H1 (cell line): ENCODE results near the gene OMP. TPM values are rescaled to one million over a fixed set of nuclear protein-coding genes. Genes with fewer than 3 reads are reported as not detected.

ENCODE experiments used
- CTCF ChIA-PET: fragments of 300-600 bp; sonication (Branson Sonifier 250); formaldehyde crosslinking; loops from one replicate; lab custom pipeline; 2021; ENCODE audit not compliant: partially characterized antibody; lab: Charles Lee
- POLR2A ChIA-PET: fragments of 300-600 bp; sonication (Branson Sonifier 250); formaldehyde crosslinking; loops from one replicate; lab custom pipeline; 2021; ENCODE audit warnings: inconsistent platforms; ENCODE audit not compliant: partially characterized antibody; lab: Charles Lee
- DNase-seq, 2 experiments: peaks; one replicate each; pipeline versions ENCODE4 v3.0.0 to v3.0.0-alpha.2; 2010 to 2022; ENCODE audit warnings: low spot score in 2 of 2, low read depth in 1 of 2, mixed read lengths in 1 of 2
- FAIRE-seq: peaks from 2 replicates; lab custom pipeline; 2011; peaks lifted over from hg19 to GRCh38; lab: Jason Lieb, UNC
- H2AFZ ChIP-seq: 2 replicates; pipeline ENCODE4 v1.8.1; 2012; ENCODE audit warnings: low read length, inconsistent platforms
- H2AK5ac ChIP-seq: 2 replicates; pipeline ENCODE4 v1.6.1; 2013; ENCODE audit warnings: low read depth, low read length
- H2BK120ac ChIP-seq: replicated peaks from 2 replicates; pipeline ENCODE3; 2013; ENCODE audit warnings: low read depth, low read length, inconsistent platforms
- H2BK12ac ChIP-seq: 2 replicates; pipeline ENCODE4 v1.6.1; 2013; ENCODE audit warnings: low read depth, low read length
- H2BK15ac ChIP-seq: 2 replicates; pipeline ENCODE4 v1.6.1; 2013; ENCODE audit warnings: low read length
- H2BK20ac ChIP-seq: 2 replicates; pipeline ENCODE4 v1.6.1; 2013; ENCODE audit warnings: low read length
- H2BK5ac ChIP-seq: 2 replicates; pipeline ENCODE4 v1.6.1; 2013; ENCODE audit warnings: low read depth, low read length
- H3K14ac ChIP-seq: 2 replicates; pipeline ENCODE4 v1.6.1; 2013; ENCODE audit warnings: inconsistent platforms; ENCODE audit not compliant: insufficient read length
- H3K18ac ChIP-seq: 2 replicates; pipeline ENCODE4 v1.6.1; 2013; ENCODE audit warnings: low read length; ENCODE audit errors: extremely low read depth
- H3K23ac ChIP-seq: 2 replicates; pipeline ENCODE4 v1.6.1; 2013; ENCODE audit warnings: inconsistent platforms; ENCODE audit not compliant: insufficient read length
- H3K23me2 ChIP-seq: 2 replicates; pipeline ENCODE4 v1.6.1; 2013; ENCODE audit warnings: low read depth, low read length
- H3K27ac ChIP-seq: 2 replicates; pipeline ENCODE4 v1.6.1; 2011; ENCODE audit warnings: low read depth, low read length, inconsistent platforms
- H3K27me3 ChIP-seq, 4 experiments: replicated peaks in 1 of 4; 1 replicate in 1 of 4; 2 replicates in 3 of 4; pipeline versions ENCODE4 v1.6.1 to v1.8.1; 2011 to 2013; ENCODE audit warnings: low read length in 3 of 4, mild to moderate bottlenecking in 3 of 4, inconsistent platforms in 2 of 4, mixed read lengths in 2 of 4, moderate library complexity in 1 of 4; ENCODE audit not compliant: control insufficient read depth in 3 of 4, insufficient read depth in 3 of 4; ENCODE audit errors: extremely low read depth in 1 of 4
- H3K36me3 ChIP-seq, 4 experiments: 2 replicates each; pipeline versions ENCODE4 v1.6.1 to v1.8.1; 2011 to 2013; ENCODE audit warnings: mild to moderate bottlenecking in 4 of 4, low read length in 3 of 4, moderate library complexity in 2 of 4, control low read depth in 1 of 4, inconsistent platforms in 1 of 4; ENCODE audit not compliant: insufficient read depth in 4 of 4, control insufficient read depth in 2 of 4
- H3K4ac ChIP-seq: replicated peaks from 2 replicates; pipeline ENCODE3; 2013; ENCODE audit warnings: low read length, low read depth, mixed read lengths, inconsistent platforms; ENCODE audit not compliant: insufficient read length
- H3K4me1 ChIP-seq, 4 experiments: replicated peaks in 1 of 4; 1 replicate in 1 of 4; 2 replicates in 3 of 4; pipeline versions ENCODE4 v1.6.1 to v1.8.1; 2011 to 2013; ENCODE audit warnings: low read length in 3 of 4, inconsistent platforms in 2 of 4, mixed read lengths in 1 of 4; ENCODE audit not compliant: insufficient read depth in 4 of 4, control insufficient read depth in 3 of 4
- H3K4me2 ChIP-seq, 2 experiments: 2 replicates each; pipeline versions ENCODE4 v1.6.1 to v1.8.1; 2011 to 2013; ENCODE audit warnings: low read depth in 2 of 2, low read length in 2 of 2, control low read depth in 1 of 2, inconsistent platforms in 1 of 2, mild to moderate bottlenecking in 1 of 2; ENCODE audit not compliant: insufficient read depth in 1 of 2
- H3K4me3 ChIP-seq, 4 experiments: fragments of 200-600, 300-600 bp in 1 of 4; sonication (generic), shearing (Covaris generic), sonication (Bioruptor Twin) in 1 of 4; 2 replicates each; pipeline versions ENCODE4 v1.5.1 to v1.8.1; 2011 to 2016; ENCODE audit warnings: low read length in 4 of 4, low read depth in 3 of 4, control low read depth in 2 of 4, inconsistent platforms in 2 of 4, mild to moderate bottlenecking in 2 of 4, mixed read lengths in 1 of 4, moderate library complexity in 1 of 4; ENCODE audit not compliant: insufficient read depth in 2 of 4; ENCODE audit errors: extremely low read depth in 1 of 4
- H3K56ac ChIP-seq: replicated peaks from 2 replicates; pipeline ENCODE3; 2013; ENCODE audit warnings: low read depth, mild to moderate bottlenecking, mixed read lengths, low read length, inconsistent platforms; ENCODE audit not compliant: insufficient read length
- H3K79me1 ChIP-seq: 2 replicates; pipeline ENCODE4 v1.6.1; 2013; ENCODE audit warnings: low read depth, low read length, control low read depth
- H3K79me2 ChIP-seq, 2 experiments: 2 replicates each; pipeline versions ENCODE4 v1.6.1 to v1.8.1; 2012 to 2013; ENCODE audit warnings: low read length in 2 of 2, mild to moderate bottlenecking in 2 of 2, inconsistent platforms in 1 of 2; ENCODE audit not compliant: insufficient read depth in 2 of 2, control insufficient read depth in 1 of 2
- H3K9ac ChIP-seq, 4 experiments: replicated peaks in 1 of 4; 1 replicate in 1 of 4; 2 replicates in 3 of 4; pipeline versions ENCODE4 v1.6.1 to v1.8.1; 2011 to 2013; ENCODE audit warnings: low read depth in 3 of 4, low read length in 3 of 4, control low read depth in 2 of 4, mild to moderate bottlenecking in 2 of 4, moderate library complexity in 2 of 4, inconsistent platforms in 1 of 4; ENCODE audit errors: extremely low read depth in 1 of 4
- H3K9me3 ChIP-seq, 2 experiments: 2 replicates each; pipeline versions ENCODE4 v1.6.1 to v1.8.1; 2012 to 2013; ENCODE audit warnings: mild to moderate bottlenecking in 2 of 2, moderate library complexity in 2 of 2, control low read depth in 1 of 2, inconsistent platforms in 1 of 2, low read depth in 1 of 2, low read length in 1 of 2, mixed read lengths in 1 of 2; ENCODE audit not compliant: insufficient read depth in 2 of 2
- H4K20me1 ChIP-seq, 2 experiments: replicated peaks in 1 of 2; 2 replicates each; pipeline versions ENCODE3 to v1.8.1; 2011 to 2013; ENCODE audit warnings: inconsistent platforms in 2 of 2, low read length in 2 of 2, mild to moderate bottlenecking in 1 of 2; ENCODE audit not compliant: insufficient read depth in 2 of 2, control insufficient read depth in 1 of 2
- H4K5ac ChIP-seq: 2 replicates; pipeline ENCODE4 v1.6.1; 2013; ENCODE audit warnings: low read length, low read depth, mixed read lengths, inconsistent platforms; ENCODE audit not compliant: insufficient read length
- H4K8ac ChIP-seq: 2 replicates; pipeline ENCODE4 v1.8.0; 2013; ENCODE audit warnings: mild to moderate bottlenecking, moderate library complexity, low read length, inconsistent platforms; ENCODE audit not compliant: insufficient read depth; ENCODE audit errors: extremely low read depth
- H4K91ac ChIP-seq: replicated peaks from 2 replicates; pipeline ENCODE3; 2013; ENCODE audit warnings: low read length, mixed read lengths, inconsistent platforms; ENCODE audit not compliant: insufficient read length
- CEBPB ChIP-seq: IDR thresholded peaks from 2 replicates; pipeline ENCODE4 v1.6.1; 2012; ENCODE audit warnings: low read depth, low read length
- CREB1 ChIP-seq: IDR thresholded peaks from 2 replicates; pipeline ENCODE4 v1.6.1; 2012; ENCODE audit warnings: inconsistent platforms
- CTBP2 ChIP-seq: IDR thresholded peaks from 2 replicates; pipeline ENCODE4 v1.7.0; 2011; ENCODE audit warnings: borderline replicate concordance, mild to moderate bottlenecking, moderate library complexity, mixed read lengths, low read length; ENCODE audit not compliant: insufficient read depth, insufficient read length
- CTCF ChIP-seq, 3 experiments: IDR thresholded peaks; 1 replicate in 2 of 3; 2 replicates in 1 of 3; pipeline versions ENCODE4 v1.5.1 to v1.6.1; 2011; ENCODE audit warnings: low read length in 3 of 3, mild to moderate bottlenecking in 3 of 3, inconsistent platforms in 2 of 3, low read depth in 1 of 3, moderate library complexity in 1 of 3; ENCODE audit not compliant: insufficient read depth in 1 of 3; ENCODE audit errors: control extremely low read depth in 1 of 3
- GTF2F1 ChIP-seq: IDR thresholded peaks from 2 replicates; pipeline ENCODE4 v1.6.1; 2012; ENCODE audit warnings: low read depth, low read length, improper control_type of control experiment, borderline replicate concordance
- RBBP5 ChIP-seq: IDR thresholded peaks from 2 replicates; pipeline ENCODE4 v1.7.1; 2012; ENCODE audit warnings: low read depth, mild to moderate bottlenecking, inconsistent platforms, low read length, moderate library complexity, borderline replicate concordance
- RFX5 ChIP-seq: IDR thresholded peaks from 2 replicates; pipeline ENCODE4 v1.6.1; 2011; ENCODE audit warnings: low read depth, low read length, improper control_type of control experiment, borderline replicate concordance
- SIN3A ChIP-seq, 2 experiments: IDR thresholded peaks in 1 of 2; conservative IDR thresholded peaks in 1 of 2; 2 replicates each; pipeline ENCODE4 v1.6.1; 2011 to 2012; ENCODE audit warnings: low read length in 2 of 2, improper control_type of control experiment in 1 of 2, low read depth in 1 of 2, mild to moderate bottlenecking in 1 of 2
- TAF1 ChIP-seq: IDR thresholded peaks from 2 replicates; pipeline ENCODE4 v1.6.1; 2011; ENCODE audit warnings: mild to moderate bottlenecking, low read depth, low read length
- TCF12 ChIP-seq: IDR thresholded peaks from 2 replicates; pipeline ENCODE4 v1.6.1; 2011; ENCODE audit warnings: low read depth, mild to moderate bottlenecking, low read length
- WGBS, 2 experiments: shearing (Covaris generic) in 1 of 2; methylation state at CpG; one replicate each; pipeline versions ENCODE4 v1.1.6 to v1.1.7; 2013 to 2015; ENCODE audit warnings: low lambda C conversion rate in 2 of 2, mixed read lengths in 2 of 2, inconsistent platforms in 1 of 2, low coverage in 1 of 2, missing lambda C conversion rate in 1 of 2; ENCODE audit not compliant: insufficient replicate concordance in 2 of 2, insufficient coverage in 1 of 2, insufficient read length in 1 of 2; ENCODE audit errors: extremely low coverage in 1 of 2, missing lambda C conversion rate in 1 of 2; 5-methylcytosine and 5-hydroxymethylcytosine counted together
- polyA plus RNA-seq, 7 experiments: library from polyadenylated mRNA; depleted of rRNA in 3 of 7; stranded (reverse) in 5 of 7; unstranded in 2 of 7; fragments of >200 nt in 5 of 7; fragments of 200-250 nt in 2 of 7; gene quantifications; 1 replicate in 5 of 7; 2 replicates in 1 of 7; 4 replicates in 1 of 7; pipeline versions ENCODE4 v1.2.1 to v1.2.3, GENCODE V29; 2011 to 2013; ENCODE audit warnings: missing spikeins in 2 of 7, mixed read lengths in 2 of 7
- total RNA-seq: library from RNA; stranded (reverse); fragmentation: NEBNext Ultra II Directional; extraction: Animal tissue kit (Norgen Biotek cat#: 25700); gene quantifications from 2 replicates; pipeline ENCODE4 v1.2.1, GENCODE V29; 2021
- TF ChIP-seq, protein P1 (sequence below): IDR thresholded peaks from 2 replicates; pipeline ENCODE4 v1.6.1; 2011; ENCODE audit warnings: low read depth, mild to moderate bottlenecking, low read length; ENCODE audit not compliant: insufficient read depth

OMP gene
- total and polyA plus RNA-seq, 2 of the 8 experiments (the other 6 are each of a cell fraction or from before 2014, with no cell fraction given): not detected

DNA sequence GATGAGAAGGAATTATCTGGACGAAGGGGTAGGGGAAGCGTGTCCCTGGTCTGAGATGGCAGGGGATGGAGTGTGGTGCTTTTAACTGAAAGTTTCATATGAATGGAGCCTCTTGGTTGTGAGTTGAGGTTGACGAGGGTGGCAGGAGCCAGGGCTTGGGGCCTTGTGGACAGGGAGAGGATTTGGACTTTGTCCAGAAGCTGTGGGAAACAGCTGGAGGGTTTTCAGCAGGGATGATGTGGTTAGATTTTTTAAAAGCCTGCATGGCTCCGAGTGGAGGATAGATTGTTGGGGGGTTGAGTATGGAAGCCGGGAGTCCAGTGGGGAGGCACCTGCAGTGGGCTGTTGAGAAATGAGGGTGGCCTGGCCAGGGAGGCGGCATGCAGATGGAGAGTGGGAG is 50.2 kb downstream of the OMP start:
- H3K79me2 ChIP-seq: no peaks in the 10 kb centered on the region
- H3K9me3 ChIP-seq: no peaks in the 10 kb centered on the region
- no peak for FAIRE-seq
- H3K18ac ChIP-seq: no peak overlapping the region
- H3K4me2 ChIP-seq: no peak overlapping the region
- peaks cover 4% of the 10 kb centered on the region; the same call in 1 of the 2 replicates for H3K23me2 ChIP-seq
- H3K27ac ChIP-seq: no peak overlapping the region
- H4K20me1 ChIP-seq: no peaks in the 10 kb centered on the region
- H3K56ac ChIP-seq: no peak overlapping the region
- no peak overlapping the region for H2BK12ac ChIP-seq
- no peak overlapping the region for H3K23ac ChIP-seq
- H2BK120ac ChIP-seq: no peak overlapping the region
- H4K8ac ChIP-seq: no peak overlapping the region
- 83% methylated on average over 6 of the region's 6 CpGs; no CpG with 5 or more reads in 1 of the 2 experiments for whole genome bisulfite sequencing, 2 experiments
- no peak overlapping the region for H4K5ac ChIP-seq
- no peaks in the 10 kb centered on the region for H3K27me3 ChIP-seq
- H2BK5ac ChIP-seq: no peak overlapping the region
- no peak overlapping the region for H2AFZ ChIP-seq
- no peaks in the 10 kb centered on the region; a peak in 1 of 8 replicates for H3K36me3 ChIP-seq
- ChIA-PET POLR2A (no interaction called here), CTCF (interaction anchor here (1.1 to 16.2 kb wide), 6 partner anchors 12 to 114 kb away, joined by 3 to 104 read pairs (median 4); partner anchors contain the start of gene MYO7A)
- H3K9ac ChIP-seq: no peak overlapping the region
- H3K79me1 ChIP-seq: no peaks in the 10 kb centered on the region
- H2BK15ac ChIP-seq: no peak overlapping the region
- H3K4me3 ChIP-seq: no peak overlapping the region
- H3K4ac ChIP-seq: no peak overlapping the region
- no peak overlapping the region for H2AK5ac ChIP-seq
- H4K91ac ChIP-seq: no peak overlapping the region
- no peak overlapping the region for H2BK20ac ChIP-seq
- no peak for DNase-seq
- no peak overlapping the region for H3K14ac ChIP-seq
- peaks cover 0 to 4% (median 3%) of the 10 kb centered on the region in 4 experiments; a peak in 6 of 7 replicates for H3K4me1 ChIP-seq
- TF ChIP-seq TAF1: no peak
- TF ChIP-seq CTBP2: no peak
- no peak for TF ChIP-seq SIN3A (conservative IDR thresholded peaks at IDR 0.05 in 1 of 2, IDR thresholded peaks at IDR 0.05 in 1 of 2; ENCODE audit: low read depth in 1 of 2, low read length in 2 of 2)
- TF ChIP-seq CEBPB: no peak
- no peak for TF ChIP-seq TCF12
- TF ChIP-seq, protein P1, sequence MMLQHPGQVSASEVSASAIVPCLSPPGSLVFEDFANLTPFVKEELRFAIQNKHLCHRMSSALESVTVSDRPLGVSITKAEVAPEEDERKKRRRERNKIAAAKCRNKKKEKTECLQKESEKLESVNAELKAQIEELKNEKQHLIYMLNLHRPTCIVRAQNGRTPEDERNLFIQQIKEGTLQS: no peak
- TF ChIP-seq RFX5: no peak
- TF ChIP-seq GTF2F1: no peak
- TF ChIP-seq CTCF (IDR thresholded peaks at IDR 0.05; ENCODE audit: control extremely low read depth in 1 of 3, insufficient read depth in 1 of 3, low read depth in 1 of 3, low read length in 3 of 3): no peak
- no peak for TF ChIP-seq CREB1
- TF ChIP-seq RBBP5: no peak
